Raji (cell line): Measurements from ENCODE around the gene KLF7.

Experiments
- POLR2A ChIP-seq: IDR thresholded peaks from 2 replicates; pipeline ENCODE4 v1.6.1; 2011; ENCODE audit warnings: low read depth, low read length, control low read depth; ENCODE audit not compliant: insufficient read depth

Gene KLF7

GRCh38 chr2:207143215-207144172 lies 22.3 kb downstream of the KLF7 start:
- no peak for TF ChIP-seq POLR2A

GRCh38 chr2:207142461-207142860 lies 23.3 kb downstream of the KLF7 start:
- no peak for TF ChIP-seq POLR2A

- TF ChIP-seq POLR2A: no peak
Measured at GRCh38 chr2:207141386-207141785, 24.4 kb downstream of the KLF7 start.

DNA sequence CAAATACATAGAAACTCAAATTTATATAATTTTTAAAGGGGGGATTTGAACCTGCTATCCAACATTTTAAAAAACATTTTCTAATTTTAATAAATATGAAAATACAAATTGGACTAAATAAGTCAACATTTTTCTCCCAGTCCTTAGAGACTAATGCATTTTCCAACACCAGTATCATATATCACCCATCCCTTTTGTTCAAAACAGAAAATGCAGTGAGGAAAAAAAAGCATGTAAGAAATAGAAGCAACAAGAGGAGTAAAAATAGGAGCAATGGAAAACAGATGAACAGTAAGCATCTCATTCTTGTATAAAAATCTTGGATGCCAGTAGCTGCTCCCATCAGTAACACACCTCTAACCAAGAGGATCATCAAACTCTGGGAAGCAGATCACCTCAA lies 25.5 kb downstream of the KLF7 start:
- no peak for TF ChIP-seq POLR2A

- no peak for TF ChIP-seq POLR2A
Measured at GRCh38 chr2:207139552-207139951, 26.2 kb downstream of the KLF7 start.

DNA sequence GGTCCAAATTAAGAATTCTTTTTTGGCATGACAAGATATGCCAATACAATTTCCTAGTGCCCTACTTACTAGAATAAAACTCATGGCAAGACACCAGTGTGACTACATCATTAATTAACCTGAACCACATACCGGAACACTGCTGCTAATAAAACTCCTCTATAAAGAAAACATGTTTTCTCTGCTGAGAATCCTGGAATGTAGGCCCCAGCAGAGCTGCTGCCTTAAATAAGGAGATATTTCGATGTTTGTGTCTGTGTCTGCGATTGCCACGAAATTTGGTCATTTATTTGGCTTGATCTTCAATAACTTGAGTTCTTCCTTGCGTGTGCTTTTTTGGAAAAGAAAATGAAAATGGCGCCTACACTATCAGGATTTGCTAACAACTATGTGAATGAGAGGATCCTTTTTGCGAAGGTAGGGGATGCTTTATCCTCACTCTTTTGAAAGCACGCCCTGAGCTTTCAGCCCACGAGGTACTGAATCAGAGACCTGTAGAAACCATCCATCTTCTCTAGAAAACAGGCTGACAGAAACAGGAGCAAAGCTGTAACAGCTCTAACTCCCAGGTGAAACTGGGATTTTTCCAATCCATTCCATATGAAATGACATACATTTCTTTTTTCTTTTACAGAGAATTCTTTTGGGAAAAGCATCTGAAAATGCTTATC lies 27.0 kb downstream of the KLF7 start:
- no peak for TF ChIP-seq POLR2A

DNA sequence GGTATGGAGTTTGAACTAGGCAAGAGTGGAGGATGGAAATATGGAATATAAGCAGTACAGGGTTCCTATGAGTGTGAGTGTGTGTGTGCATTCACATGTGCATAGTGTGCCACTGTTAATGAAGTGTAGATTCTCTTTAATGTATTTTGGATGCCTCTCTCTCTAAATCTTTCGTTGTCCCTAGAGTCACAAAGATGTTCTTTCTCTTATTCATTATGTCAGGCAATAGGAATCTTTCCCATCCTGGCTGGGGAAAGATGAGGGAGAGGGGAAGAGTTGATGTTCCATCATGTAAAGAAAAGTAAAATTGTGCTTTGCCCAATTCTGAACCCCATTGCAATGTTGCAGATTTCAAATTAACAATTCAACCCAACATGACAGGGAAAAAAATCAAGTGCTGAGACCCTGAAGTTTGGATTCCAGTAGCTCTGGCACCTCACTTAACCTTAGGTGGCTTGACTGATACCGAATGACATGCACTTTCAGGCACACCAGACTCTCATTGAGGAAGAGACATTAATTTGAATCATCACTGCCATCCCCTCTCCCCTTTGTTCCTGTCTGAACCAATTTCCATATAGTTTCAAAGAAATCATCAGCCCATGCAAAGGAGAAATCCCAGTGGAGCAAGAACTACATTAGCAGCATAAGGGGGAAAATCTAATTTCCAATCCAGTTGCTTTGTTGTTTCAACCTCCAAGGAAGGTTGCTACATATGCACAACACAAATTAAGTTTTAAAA lies 28.0 kb downstream of the KLF7 start:
- TF ChIP-seq POLR2A: no peak

DNA sequence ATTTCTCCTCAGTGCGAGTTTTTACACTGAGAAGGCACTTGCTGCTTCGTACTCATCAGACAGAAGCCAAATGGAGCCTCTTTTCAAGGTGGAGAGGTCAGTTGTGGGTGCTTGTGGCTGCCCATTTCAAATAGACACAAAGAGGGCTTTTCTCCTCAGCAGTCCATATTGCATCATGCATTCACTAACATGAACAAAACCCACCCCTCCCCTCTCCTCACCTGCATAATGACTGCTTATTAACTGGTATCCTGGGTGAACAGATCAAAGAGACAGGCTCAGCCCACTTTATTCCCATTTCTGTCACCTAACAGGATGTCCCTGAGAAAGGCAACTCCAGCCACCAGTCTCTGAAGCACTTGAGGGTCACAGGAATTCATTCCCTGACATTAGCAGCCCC lies 28.9 kb downstream of the KLF7 start:
- no peak for TF ChIP-seq POLR2A

- TF ChIP-seq POLR2A: no peak
Measured at GRCh38 chr2:207135801-207136457, 29.8 kb downstream of the KLF7 start.

DNA sequence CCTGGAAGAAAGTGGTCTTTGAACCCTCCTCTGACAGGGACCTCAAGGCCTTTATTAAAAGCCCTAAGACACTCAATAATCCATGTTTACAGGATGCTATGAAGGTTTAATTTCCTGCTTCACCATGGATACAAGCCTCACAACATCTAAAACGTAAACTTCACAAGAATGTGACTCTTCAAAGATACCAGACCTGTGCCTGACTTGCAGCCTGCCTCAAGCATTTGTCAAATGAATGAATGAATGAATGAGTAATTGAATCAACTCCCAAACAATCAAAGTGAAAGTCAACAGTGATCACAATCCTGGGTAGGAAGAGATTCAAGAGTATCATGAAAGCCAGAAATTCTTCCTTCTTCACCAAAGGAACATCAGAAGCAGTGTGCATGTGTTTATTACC lies 30.4 kb downstream of the KLF7 start:
- TF ChIP-seq POLR2A: no peak

- TF ChIP-seq POLR2A: no peak
Measured at GRCh38 chr2:207133820-207134519, 31.8 kb downstream of the KLF7 start.

GRCh38 chr2:207133458-207133819 lies 32.3 kb downstream of the KLF7 start:
- no peak for TF ChIP-seq POLR2A

- no peak for TF ChIP-seq POLR2A
Measured at GRCh38 chr2:207132019-207132418, 33.7 kb downstream of the KLF7 start.

- TF ChIP-seq POLR2A: no peak
Measured at GRCh38 chr2:207131594-207131993, 34.2 kb downstream of the KLF7 start.
